Left lobe of liver (tissue), 2 donors: ENCODE data around the gene NOC4L. TPM values are rescaled to one million over a fixed set of nuclear protein-coding genes. Genes with fewer than 3 reads are reported as not detected.
A peak's percentile ranks its signal among the peaks of the same experiment; 100 is the strongest.

ENCODE experiments used
- ATAC-seq: fragments of 200-7000 bp; cut with Tn5 transposase; one replicate; pipeline ENCODE4 v1.9.1; 2020; ENCODE audit warnings: mild to moderate bottlenecking, moderate library complexity
- DNase-seq: peaks from one replicate; pipeline ENCODE4 v3.0.0-alpha.2; 2020; ENCODE audit warnings: low spot score
- total RNA-seq: library from RNA; stranded (reverse); gene quantifications from one replicate; pipeline ENCODE4 v1.2.1, GENCODE V29; 2021
- donor health status: DM: no; HTN: no; CAD: no; lungs with moderate emphysema.
- donor health status: DM: no; HTN: yes; CAD: no.

Gene NOC4L
- total RNA-seq, 1 donor from 2014 or later = 9.9 TPM

DNA sequence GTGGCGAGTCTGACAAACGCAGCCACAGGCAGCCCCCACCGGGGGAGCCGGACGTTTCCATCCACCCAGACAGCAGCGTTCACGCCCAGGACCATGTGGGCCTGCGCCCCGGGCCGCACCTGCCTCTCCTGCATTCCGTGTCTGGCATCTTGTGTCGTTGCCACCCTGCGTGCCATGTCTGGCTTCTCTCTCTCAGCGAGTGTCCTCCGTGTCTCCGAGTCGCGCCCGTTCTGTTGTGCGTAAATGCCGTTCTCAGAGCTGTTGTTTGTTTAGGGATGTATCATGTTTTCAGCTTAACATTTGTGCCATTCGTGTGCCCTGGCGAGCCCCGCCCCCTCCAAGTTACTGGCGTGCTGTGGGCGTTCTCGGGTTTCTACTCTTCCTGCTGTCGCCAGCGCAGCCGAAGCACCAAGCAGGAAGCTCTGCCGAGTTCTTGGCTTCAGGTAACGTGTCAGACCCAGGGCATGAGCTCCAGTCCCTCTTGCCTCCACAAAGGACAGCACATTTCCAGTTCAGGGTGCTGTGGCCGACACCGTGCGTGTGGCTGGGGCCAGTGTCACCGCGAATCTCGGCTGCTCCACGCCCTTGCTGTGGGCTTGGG, 34.6 kb downstream of the NOC4L start:
- no peak for ATAC-seq
- no peak for DNase-seq

DNA sequence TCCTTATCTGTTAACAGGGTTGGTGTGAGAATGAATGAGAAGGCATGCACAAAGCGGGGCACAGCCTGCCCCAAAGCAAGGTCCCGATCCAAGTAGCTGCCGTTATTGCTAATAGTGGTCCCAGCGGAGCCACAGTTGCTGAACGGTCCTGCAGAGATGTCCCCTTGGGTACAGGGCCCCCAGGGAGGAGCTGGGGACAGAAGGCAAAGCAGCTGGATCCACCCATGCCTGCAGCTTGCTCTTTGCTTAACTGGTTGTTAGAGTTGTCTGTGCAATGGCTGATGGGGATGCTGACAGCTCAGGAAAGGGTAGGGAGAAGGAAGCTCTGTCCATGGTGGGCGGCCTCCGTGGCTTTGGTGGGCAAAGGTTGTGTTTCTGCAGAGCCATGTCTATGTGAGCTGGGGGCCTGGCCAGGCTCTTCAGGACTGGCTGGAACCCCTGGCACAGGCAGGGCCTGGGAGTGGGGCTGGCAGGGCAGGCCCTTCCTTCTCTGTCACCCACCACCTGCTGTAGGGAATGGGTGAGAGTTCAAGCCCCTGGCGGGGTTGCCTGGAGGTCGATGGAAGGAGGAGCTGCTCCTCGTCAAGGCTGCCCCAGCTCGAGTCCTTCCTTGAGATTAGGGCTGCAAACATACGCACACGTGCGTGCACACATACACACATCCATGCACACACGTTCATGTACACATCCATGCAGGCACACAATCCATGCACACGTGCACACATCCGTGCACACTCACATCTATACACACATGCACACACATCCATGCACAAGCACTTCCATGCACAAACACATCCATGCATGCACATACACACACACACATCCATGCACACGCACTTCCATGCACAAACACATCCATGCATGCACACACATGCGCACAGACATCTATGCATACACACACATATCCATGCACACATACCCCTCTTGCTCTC, 35.4 kb downstream of the NOC4L start:
- no peak for DNase-seq
- no peak for ATAC-seq

GRCh38 chr12:132180648-132181546, 36.6 kb downstream of the NOC4L start:
- no peak for DNase-seq
- no peak for ATAC-seq

- no peak for DNase-seq
These were observed 37.4 kb downstream of the NOC4L start for GRCh38 chr12:132181570-132182200.

DNA sequence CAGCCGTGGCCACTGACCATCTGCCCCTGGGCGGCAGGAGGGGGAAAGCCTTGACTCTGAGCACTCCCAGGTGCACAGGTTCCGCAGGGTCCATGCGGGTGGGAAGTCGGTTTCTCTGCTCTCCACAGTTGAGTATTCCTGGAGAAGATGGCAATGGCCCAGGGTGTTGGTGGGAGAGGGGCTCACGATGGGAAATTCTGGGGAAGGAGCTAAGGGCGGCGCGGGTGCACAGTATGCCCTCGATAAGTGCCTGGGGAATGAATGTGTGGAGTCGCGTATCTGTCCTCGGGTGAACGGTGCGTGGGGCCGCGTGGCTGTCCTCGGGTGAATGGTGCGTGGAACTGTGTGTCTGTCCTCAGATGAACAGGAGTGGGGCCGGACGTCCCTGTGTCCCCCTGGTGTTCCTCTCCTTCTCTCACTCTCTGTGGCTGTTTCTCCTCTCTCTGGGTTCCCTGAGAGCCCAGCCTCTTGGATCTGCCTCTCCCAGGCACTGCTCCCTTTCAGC, 38.0 kb downstream of the NOC4L start:
- no peak for DNase-seq
- ATAC-seq = no peak

More at GRCh38 chr12:132181570-132182200, 37.4 kb downstream of the NOC4L start:
- ATAC-seq = no peak

DNA sequence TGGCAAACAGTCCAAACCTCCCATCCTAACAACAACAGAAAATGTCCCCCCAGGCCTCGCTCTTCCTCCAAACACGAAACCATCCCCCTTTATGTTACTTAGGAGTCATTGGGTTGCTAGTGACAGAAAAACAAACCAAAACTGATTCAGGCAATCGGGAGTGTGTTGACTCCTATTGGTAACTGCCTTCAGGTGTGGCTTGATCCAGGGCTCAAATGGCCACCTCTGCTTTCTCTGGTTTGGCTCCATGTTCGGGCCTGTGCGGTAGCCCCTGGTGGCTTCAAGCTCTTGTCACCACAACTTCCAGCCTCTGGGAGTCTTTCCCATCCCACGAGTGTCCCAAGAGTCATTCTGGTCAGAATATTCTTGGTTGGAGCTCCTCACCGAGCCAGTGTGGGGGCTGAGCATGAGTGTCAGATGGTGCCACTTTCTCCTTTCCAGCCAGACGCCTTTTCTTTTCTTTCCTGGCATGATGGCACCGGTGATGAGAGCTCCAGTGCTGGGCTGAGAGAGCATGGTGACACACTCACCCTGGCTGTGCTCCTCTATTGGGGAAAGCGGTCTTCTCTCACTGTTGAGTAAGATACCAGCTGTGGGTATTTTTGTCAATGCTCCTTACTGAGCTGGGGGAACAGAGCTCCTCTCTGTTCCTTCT, 38.6 kb downstream of the NOC4L start:
- ATAC-seq = no peak
- DNase-seq = no peak

DNA sequence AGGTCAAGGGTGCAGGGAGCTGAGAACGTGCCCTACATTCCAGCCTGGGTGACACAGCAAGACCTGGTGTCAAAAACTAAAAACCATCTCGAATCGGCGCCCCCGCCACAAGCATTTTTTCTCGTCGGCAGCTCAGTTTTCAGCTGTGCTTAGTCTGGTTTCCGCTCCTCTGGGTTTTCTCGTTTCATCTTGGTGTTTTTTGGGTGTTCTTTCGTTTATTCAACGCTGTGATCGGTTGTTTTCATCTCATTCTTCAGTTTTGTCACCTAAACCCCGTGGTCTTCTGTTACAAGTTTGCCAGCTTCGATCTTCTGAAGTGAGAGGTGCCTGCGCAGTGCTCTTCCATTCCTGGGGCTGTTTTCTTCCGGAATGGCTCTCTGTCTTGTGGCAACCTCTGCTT, 41.4 kb downstream of the NOC4L start:
- no peak for ATAC-seq
- DNase-seq = no peak

- DNase-seq = no peak
- ATAC-seq = no peak
These were observed 42.1 kb downstream of the NOC4L start for GRCh38 chr12:132186208-132186856.

DNA sequence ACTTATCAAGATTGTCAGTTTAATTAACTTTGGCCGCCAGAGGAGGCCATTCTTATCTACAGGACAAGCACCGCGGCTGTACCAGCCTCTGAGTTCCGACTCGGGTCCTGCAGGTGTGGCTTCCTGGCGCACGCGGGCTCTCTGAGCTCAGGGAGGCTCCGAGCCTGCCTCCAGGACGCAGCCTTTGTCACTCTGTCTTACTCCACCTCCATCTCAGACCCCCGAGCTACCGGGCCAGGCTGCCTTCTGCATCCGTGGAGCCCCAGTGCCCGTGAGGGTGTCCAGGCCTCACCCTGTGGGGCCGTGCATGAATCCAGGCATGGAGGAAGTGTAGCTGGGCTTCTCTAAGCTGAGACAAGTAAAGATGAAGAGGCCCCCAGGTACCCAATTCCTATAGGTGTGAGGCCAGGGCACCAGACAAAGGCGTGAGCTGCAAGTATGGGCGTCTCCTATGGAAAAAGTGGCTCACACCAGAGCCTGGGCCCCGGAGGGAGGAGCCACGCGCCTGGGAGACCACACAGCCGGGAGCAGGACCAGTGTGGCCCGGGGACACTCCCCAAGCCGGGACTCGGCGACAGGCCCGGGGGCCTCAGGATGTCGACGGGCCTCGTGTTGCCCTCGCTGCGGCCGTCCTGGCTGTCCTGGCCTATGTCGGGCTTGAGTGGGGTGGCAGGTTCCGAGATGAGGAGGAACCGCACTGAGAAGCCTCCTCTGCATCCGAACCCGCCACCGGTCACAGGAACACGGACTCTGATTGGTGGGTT, 42.8 kb downstream of the NOC4L start:
- DNase-seq (no peak), ATAC-seq (no peak)

DNA sequence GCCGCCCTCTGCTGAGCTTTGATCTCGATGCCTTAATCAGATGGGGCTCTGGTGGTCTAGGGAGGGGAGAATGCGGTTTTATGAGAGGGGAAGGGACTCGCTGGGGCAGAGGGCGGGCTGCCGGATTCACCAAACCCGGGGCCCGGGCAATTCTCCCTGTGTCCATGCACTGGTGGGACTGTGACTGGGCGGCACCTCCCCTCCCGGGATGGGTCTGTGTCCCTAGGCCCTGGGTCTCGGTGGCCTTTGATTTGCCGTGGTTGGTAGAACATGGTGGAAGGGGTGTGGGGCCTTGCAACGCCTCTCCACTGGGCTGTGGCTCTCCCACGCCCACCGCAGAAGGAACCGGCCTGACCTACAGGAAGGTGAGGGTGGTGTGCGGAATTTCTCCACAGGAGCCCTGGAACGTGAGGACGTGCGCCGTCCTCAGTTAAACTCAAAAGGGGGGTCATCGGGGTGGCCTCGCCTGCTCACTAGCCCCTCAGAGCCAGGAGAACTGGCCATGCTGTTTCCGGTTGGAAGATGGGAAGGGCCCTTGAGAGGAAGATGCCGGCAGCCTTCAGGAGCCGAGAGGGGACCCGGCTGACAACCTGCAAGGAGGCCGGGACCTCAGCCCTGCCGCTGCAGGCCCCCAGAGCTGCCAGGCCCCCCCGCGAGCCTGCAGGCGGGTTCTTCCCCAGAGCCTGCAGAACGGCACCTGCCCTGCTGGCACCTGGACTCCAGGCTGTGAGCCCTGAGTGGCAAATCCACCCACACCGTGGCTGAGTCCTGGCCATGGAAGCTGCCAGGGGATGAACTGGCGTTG, 43.6 kb downstream of the NOC4L start:
- ATAC-seq (no peak), DNase-seq (no peak)

GRCh38 chr12:132188451-132188901, 44.2 kb downstream of the NOC4L start:
- ATAC-seq = no peak
- DNase-seq = no peak

GRCh38 chr12:132188916-132189325, 44.7 kb downstream of the NOC4L start:
- ATAC-seq (no peak), DNase-seq (no peak)

DNA sequence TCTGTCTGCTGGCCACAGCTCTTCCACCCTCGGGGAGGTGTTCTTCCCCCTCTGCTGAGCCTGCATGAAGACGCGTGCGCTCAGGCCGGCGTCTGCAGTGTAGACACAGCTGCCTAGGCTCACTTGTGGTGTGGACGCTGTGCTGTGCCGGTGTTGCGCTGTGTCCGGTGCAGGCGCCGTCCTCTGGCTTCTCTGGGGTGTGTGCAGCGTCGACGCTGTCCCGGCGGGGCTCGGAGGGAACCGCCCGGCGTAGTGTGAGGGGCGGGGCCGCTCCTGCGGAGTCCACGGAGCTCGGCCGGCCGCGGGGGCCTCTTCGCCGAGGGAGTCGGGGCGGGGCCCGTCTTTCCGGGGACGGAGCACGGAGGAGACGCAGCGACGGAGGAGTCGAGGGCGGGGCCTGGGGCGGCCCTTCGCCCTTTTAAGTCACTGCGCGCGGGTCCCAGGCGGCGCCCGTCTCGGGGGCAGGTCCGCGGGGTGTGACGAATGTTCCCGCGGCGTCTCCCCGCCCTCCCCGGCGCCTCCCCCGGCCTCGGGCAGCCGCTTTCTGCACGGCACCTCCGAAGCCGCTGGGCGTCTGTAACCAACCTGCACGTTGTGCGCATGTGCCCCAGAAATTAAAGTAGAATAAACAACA, 45.2 kb downstream of the NOC4L start:
- peak; percentile 91 for ATAC-seq
- DNase-seq = peak; percentile 89

- ATAC-seq (peak; percentile 43), DNase-seq (no peak)
These were observed 45.9 kb downstream of the NOC4L start for GRCh38 chr12:132190012-132190755.

DNA sequence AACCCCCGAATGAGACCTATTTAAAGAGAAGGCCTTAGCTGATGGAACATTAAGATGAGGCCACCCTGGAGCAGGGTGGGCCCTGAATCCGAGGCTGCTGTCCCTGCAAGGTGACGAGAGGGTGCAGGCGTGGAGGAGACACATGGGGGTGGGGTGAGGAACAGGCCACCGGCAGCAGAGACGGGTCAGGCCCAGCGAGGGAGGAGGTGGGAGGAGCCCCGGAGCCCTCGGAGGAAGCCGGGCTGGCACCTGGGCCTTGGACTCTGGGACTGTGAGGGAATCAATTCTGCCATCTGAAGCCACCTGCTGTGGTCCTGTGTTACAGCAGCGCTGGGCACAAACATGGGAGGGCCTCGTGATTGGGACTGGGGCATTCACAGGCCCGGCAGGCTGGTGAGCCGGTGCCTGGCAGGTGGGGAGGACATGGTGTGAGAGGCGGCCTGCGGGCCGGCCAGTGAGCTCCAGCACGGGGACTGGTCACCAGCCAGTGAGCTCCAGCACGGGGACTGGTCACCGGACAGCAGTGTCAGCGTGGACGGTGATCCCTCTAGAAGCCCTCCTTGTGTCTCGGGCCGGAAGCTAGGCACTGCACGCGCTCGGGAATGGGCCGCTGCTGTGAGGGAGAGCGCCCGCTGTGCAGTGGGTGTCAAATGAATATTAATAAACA, 46.7 kb downstream of the NOC4L start:
- no peak for DNase-seq
- no peak for ATAC-seq
